Measurements from ENCODE around the gene SYCN.

DNA sequence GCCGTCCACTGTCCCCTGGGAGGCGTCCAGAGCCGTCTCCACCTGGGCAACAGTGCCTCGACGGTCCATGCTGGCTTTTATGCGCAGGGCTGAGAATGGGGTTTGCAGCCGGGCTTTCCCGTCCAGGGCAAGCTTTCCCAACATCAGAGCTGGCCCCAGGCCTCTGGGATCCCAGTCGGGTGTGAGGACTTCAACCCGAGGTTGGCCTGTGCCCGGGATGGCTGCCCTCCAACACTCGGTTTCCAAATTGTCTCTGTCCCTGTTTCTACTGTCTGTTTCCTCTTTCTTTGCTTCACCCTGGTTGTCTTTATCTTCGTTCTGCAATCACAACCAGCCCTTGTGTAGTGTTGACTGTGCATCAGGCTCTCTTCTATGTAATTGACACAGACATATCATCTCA is 44.7 kb upstream of the SYCN start, which contains the start of gene IFNL4:
- TF ChIP-seq, protein P1, sequence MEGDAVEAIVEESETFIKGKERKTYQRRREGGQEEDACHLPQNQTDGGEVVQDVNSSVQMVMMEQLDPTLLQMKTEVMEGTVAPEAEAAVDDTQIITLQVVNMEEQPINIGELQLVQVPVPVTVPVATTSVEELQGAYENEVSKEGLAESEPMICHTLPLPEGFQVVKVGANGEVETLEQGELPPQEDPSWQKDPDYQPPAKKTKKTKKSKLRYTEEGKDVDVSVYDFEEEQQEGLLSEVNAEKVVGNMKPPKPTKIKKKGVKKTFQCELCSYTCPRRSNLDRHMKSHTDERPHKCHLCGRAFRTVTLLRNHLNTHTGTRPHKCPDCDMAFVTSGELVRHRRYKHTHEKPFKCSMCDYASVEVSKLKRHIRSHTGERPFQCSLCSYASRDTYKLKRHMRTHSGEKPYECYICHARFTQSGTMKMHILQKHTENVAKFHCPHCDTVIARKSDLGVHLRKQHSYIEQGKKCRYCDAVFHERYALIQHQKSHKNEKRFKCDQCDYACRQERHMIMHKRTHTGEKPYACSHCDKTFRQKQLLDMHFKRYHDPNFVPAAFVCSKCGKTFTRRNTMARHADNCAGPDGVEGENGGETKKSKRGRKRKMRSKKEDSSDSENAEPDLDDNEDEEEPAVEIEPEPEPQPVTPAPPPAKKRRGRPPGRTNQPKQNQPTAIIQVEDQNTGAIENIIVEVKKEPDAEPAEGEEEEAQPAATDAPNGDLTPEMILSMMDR (IDR thresholded peaks at IDR 0.05), result no peak
- TF ChIP-seq POLR2A (IDR thresholded peaks at IDR 0.05), result no peak

All from testis (tissue), 2 donors.